ENCODE data around the gene LAGE3. TPM values are rescaled to one million over a fixed set of nuclear protein-coding genes. Genes with fewer than 3 reads are reported as not detected.
A peak's percentile ranks its signal among the peaks of the same experiment; 100 is the strongest.

The LAGE3 gene
- total RNA-seq, 2 experiments from 2014 or later = 49.6 to 51.0 TPM

DNA sequence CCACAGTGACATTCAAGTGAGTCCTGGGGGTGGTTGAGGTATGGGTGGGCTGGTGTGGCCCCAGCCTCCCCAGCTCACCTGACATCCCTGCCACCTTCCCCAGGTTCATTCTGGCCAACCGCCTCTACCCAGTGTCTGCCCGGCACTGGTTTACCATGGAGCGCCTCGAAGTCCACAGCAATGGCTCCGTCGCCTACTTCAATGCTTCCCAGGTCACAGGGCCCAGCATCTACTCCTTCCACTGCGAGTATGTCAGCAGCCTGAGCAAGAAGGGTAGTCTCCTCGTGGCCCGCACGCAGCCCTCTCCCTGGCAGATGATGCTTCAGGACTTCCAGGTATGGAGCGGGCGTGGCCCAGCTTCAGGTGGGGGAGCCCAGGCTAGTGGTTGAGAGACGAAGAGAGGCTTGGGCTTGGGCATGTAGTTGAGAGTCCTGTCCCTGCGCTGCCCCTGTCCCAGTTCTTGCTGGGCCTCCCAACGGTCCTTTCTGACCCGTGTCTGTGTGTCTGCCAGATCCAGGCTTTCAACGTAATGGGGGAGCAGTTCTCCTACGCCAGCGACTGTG, 43.8 kb downstream of the LAGE3 start:
- peaks cover 36% of the 10 kb centered on the region for H3K36me3 Mint-ChIP-seq (ENCODE audit: low read depth)
- H3K4me3 Mint-ChIP-seq = no peak overlapping the region
- H3K27ac Mint-ChIP-seq = peak overlapping the region; percentile 55
- DNase-seq = no peak
- ChIA-PET CTCF (no interaction called here), POLR2A (interaction anchor here (0.8 kb wide), 1 partner anchor 18 kb away, joined by 3 read pairs; no protein-coding TSS in a partner anchor)
- H3K27me3 Mint-ChIP-seq (ENCODE audit: low read depth) = no peaks in the 10 kb centered on the region
- no peak for ATAC-seq
- peaks cover 20% of the 10 kb centered on the region for H3K4me1 Mint-ChIP-seq (ENCODE audit: low read depth)
- no peaks in the 10 kb centered on the region for H3K9me3 Mint-ChIP-seq (ENCODE audit: insufficient read depth)

DNA sequence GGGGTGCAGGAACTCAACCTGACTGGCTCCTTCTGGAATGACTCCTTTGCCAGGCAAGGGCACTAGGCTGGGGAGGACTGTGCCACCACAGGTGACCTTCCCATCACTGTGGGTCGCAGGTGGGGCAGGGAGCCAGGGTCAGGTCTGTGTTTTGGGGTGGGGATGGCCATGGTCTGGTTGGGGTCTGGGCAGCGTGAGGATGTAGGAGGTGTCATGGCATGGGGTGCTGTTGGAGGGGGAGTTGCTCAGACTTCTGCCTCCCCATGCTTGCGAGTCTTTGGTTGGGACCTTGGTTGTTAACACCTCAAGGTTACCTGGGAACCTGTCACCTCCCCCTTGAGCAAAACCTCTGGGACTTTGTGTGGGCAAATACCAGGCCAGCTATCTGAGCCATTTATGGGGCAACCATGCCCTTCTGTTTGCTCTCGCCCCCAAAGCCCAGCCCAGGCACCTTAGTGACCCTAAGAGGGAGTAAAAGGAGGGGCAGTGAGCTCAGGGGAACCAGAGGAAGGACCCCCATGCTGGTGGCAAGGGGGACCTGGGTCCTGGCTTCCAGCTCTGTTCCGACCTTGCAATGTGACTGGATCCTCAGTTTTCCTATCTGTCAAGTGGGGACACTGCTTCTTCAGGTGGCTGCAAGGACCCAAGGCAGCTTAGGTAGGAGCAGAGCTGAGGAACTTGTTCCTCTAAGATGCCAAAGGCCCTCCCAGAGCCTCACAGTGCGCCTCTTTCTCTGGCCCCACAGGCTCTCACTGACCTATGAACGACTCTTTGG, 44.5 kb downstream of the LAGE3 start:
- Mint-ChIP-seq H3K27me3 (ENCODE audit: low read depth) (no peaks in the 10 kb centered on the region), H3K27ac (no peak overlapping the region), H3K4me3 (no peak overlapping the region), H3K9me3 (ENCODE audit: insufficient read depth) (no peaks in the 10 kb centered on the region), H3K4me1 (ENCODE audit: low read depth) (peaks cover 22% of the 10 kb centered on the region), H3K36me3 (ENCODE audit: low read depth) (peaks cover 30% of the 10 kb centered on the region)
- CTCF ChIA-PET = no interaction called here
- ATAC-seq = no peak
- POLR2A ChIA-PET = interaction anchor here (0.8 kb wide), 1 partner anchor 18 kb away, joined by 3 read pairs; no protein-coding TSS in a partner anchor
- no peak for DNase-seq

DNA sequence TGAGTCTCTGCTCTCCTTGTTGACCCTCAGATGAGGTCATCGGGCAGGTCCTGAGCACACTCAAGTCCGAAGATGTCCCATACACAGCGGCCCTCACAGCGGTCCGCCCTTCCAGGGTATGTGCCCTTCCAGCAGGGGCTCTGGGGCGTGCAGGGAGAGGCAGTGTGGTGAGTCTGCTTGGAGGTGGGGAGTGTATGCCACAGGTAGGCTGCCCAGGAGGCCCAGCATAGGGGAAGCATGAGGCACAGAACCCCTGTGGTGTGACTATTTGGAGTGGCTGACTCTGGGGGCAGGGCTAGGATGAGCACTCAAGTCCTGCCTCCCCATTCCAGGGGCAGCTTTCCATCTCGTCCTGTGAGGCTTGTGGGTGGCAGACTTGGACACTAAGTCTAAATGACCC, 45.5 kb downstream of the LAGE3 start:
- DNase-seq (no peak), ATAC-seq (no peak)
- Mint-ChIP-seq H3K27ac (no peak overlapping the region), H3K27me3 (ENCODE audit: low read depth) (no peaks in the 10 kb centered on the region), H3K36me3 (ENCODE audit: low read depth) (peaks cover 27% of the 10 kb centered on the region), H3K4me3 (no peak overlapping the region), H3K4me1 (ENCODE audit: low read depth) (peaks cover 25% of the 10 kb centered on the region), H3K9me3 (ENCODE audit: insufficient read depth) (no peaks in the 10 kb centered on the region)
- ChIA-PET POLR2A (interaction anchor here (0.5 kb wide), 1 partner anchor 114 kb away, joined by 4 read pairs; no protein-coding TSS in a partner anchor), CTCF (no interaction called here)

DNA sequence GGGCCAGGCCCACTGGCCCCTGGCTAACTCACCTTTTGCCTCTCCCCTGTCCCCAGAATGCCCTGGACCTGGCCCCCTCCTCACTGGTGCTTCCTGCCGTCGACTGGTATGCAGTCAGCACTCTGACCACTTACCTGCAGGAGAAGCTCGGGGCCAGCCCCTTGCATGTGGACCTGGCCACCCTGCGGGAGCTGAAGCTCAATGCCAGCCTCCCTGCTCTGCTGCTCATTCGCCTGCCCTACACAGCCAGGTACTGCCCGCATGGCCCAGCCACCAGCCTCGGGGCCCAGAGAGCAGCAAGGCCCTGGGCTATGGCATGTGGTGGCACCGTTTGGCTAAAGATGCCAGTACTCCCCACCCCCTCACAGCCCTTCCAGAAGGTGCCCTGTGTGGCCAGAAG, 46.9 kb downstream of the LAGE3 start:
- H3K36me3 Mint-ChIP-seq (ENCODE audit: low read depth) = peaks cover 22% of the 10 kb centered on the region
- H3K27ac Mint-ChIP-seq = no peak overlapping the region
- POLR2A ChIA-PET = no interaction called here
- no peak overlapping the region for H3K4me3 Mint-ChIP-seq
- ATAC-seq (no peak), DNase-seq (no peak)
- no peaks in the 10 kb centered on the region for H3K9me3 Mint-ChIP-seq (ENCODE audit: insufficient read depth)
- no peaks in the 10 kb centered on the region for H3K27me3 Mint-ChIP-seq (ENCODE audit: low read depth)
- H3K4me1 Mint-ChIP-seq (ENCODE audit: low read depth) = peaks cover 27% of the 10 kb centered on the region
- CTCF ChIA-PET = no interaction called here

DNA sequence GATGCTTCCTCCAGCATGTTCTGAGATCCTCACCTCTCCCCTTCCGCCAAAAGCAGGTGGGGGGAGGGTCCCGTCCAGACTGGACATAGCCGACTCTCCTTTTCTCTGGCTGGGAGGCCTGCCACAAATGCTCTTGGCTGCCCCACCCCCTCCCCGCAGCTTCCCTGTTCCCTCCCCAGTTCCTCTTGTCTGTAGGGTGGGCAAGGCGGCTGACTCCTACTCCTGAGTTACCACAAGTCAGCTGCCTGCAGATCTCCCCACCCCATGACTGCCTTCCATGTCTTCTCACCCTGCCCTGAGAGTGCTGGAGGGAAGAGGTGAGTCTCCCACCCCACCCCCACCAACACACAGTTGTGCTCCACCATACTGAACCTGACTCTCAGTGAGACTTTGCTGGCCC, 47.7 kb downstream of the LAGE3 start:
- Mint-ChIP-seq H3K27ac (no peak overlapping the region), H3K27me3 (ENCODE audit: low read depth) (no peaks in the 10 kb centered on the region), H3K4me3 (no peak overlapping the region), H3K4me1 (ENCODE audit: low read depth) (peaks cover 25% of the 10 kb centered on the region), H3K36me3 (ENCODE audit: low read depth) (peaks cover 22% of the 10 kb centered on the region), H3K9me3 (ENCODE audit: insufficient read depth) (no peaks in the 10 kb centered on the region)
- no peak for DNase-seq
- CTCF ChIA-PET = no interaction called here
- POLR2A ChIA-PET = interaction anchor here (3.8 kb wide), 1 partner anchor 33 kb away, joined by 15 read pairs; the partner anchor contains the start of gene RPL10
- no peak for ATAC-seq

DNA sequence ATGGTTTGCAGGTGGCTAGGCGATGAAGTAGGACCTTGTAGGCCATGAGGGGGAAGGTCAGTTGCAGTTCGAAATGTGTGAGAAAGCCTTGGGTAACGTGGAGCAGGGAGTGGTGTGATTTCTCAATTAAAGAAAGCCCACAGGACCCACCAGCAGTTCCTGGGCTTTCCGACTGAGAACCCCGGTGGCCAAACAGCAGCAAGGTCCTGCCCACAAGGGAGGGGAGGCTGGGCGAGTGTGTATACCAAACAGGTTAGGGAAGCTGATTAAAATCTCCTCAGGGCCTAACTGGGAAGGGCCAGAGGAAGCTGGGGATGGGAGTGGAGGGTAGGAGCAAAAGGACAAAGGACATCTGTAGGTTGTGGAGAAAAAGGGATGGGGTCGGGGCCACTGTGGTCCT, 48.2 kb downstream of the LAGE3 start:
- ATAC-seq = no peak
- peaks cover 22% of the 10 kb centered on the region for H3K4me1 Mint-ChIP-seq (ENCODE audit: low read depth)
- H3K27me3 Mint-ChIP-seq (ENCODE audit: low read depth) = no peaks in the 10 kb centered on the region
- H3K4me3 Mint-ChIP-seq = no peak overlapping the region
- ChIA-PET POLR2A (interaction anchor here (3.8 kb wide), 1 partner anchor 32 kb away, joined by 15 read pairs; the partner anchor contains the start of gene RPL10), CTCF (no interaction called here)
- no peak overlapping the region for H3K27ac Mint-ChIP-seq
- H3K36me3 Mint-ChIP-seq (ENCODE audit: low read depth) = peaks cover 18% of the 10 kb centered on the region
- no peaks in the 10 kb centered on the region for H3K9me3 Mint-ChIP-seq (ENCODE audit: insufficient read depth)
- DNase-seq = no peak

DNA sequence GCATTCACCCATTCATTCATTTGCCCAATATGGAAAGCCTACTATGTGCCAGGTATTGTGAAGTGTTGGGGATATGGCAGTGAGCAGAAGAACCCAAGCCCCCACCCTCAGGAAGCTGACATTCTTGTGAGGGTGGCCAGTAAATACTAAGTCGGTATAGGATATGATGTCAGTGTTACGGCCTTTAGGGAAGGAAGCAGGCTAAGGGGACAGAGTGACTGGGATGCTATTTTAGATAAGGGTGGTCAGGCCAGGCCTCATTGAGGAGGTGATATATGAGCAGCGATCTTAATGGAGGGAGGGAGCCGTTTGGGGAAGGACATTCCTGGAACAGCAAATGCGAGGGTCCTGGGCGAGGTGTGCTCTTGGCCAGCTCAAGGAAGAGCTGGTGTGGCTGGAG, 48.6 kb downstream of the LAGE3 start:
- CTCF ChIA-PET = no interaction called here

DNA sequence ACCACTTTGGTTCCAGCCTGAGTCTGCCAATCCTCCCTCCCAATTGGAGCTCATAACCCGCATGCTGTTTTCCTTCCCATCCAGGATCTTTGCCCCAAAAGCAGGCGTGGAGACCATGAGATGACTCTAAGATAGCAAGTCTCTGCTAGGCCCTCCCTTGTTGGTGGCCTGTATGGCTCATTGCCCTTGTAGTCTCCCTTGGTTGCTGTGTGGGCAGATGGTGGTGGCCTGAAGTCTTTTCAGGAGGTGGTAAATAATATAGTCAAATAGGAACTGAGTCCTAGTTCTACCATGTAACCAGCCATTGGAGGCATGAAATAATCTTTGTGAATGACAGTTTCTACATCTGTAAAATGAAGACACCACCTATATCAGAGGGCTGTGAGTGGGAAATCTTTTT, 49.4 kb downstream of the LAGE3 start:
- H3K27ac Mint-ChIP-seq = peak overlapping the region; percentile 47
- peaks cover 22% of the 10 kb centered on the region for H3K4me1 Mint-ChIP-seq (ENCODE audit: low read depth)
- H3K36me3 Mint-ChIP-seq (ENCODE audit: low read depth) = peaks cover 13% of the 10 kb centered on the region
- no peaks in the 10 kb centered on the region for H3K9me3 Mint-ChIP-seq (ENCODE audit: insufficient read depth)
- H3K27me3 Mint-ChIP-seq (ENCODE audit: low read depth) = no peaks in the 10 kb centered on the region
- CTCF ChIA-PET = no interaction called here
- POLR2A ChIA-PET = interaction anchor here (3.2 to 3.8 kb wide), 2 partner anchors 18 to 31 kb away, joined by 15 to 17 read pairs; partner anchors contain the start of genes RPL10 and TAFAZZIN
- peak overlapping the region; percentile 77 for H3K4me3 Mint-ChIP-seq
- ATAC-seq = no peak
- no peak for DNase-seq

More for the DNA sequence above, 48.6 kb downstream of the LAGE3 start:
- Mint-ChIP-seq H3K27me3 (ENCODE audit: low read depth) (no peaks in the 10 kb centered on the region), H3K27ac (no peak overlapping the region), H3K4me3 (no peak overlapping the region), H3K9me3 (ENCODE audit: insufficient read depth) (no peaks in the 10 kb centered on the region), H3K4me1 (ENCODE audit: low read depth) (peaks cover 22% of the 10 kb centered on the region), H3K36me3 (ENCODE audit: low read depth) (peaks cover 13% of the 10 kb centered on the region)
- POLR2A ChIA-PET = interaction anchor here (3.8 kb wide), 1 partner anchor 32 kb away, joined by 15 read pairs; the partner anchor contains the start of gene RPL10
- ATAC-seq (no peak), DNase-seq (no peak)

DNA sequence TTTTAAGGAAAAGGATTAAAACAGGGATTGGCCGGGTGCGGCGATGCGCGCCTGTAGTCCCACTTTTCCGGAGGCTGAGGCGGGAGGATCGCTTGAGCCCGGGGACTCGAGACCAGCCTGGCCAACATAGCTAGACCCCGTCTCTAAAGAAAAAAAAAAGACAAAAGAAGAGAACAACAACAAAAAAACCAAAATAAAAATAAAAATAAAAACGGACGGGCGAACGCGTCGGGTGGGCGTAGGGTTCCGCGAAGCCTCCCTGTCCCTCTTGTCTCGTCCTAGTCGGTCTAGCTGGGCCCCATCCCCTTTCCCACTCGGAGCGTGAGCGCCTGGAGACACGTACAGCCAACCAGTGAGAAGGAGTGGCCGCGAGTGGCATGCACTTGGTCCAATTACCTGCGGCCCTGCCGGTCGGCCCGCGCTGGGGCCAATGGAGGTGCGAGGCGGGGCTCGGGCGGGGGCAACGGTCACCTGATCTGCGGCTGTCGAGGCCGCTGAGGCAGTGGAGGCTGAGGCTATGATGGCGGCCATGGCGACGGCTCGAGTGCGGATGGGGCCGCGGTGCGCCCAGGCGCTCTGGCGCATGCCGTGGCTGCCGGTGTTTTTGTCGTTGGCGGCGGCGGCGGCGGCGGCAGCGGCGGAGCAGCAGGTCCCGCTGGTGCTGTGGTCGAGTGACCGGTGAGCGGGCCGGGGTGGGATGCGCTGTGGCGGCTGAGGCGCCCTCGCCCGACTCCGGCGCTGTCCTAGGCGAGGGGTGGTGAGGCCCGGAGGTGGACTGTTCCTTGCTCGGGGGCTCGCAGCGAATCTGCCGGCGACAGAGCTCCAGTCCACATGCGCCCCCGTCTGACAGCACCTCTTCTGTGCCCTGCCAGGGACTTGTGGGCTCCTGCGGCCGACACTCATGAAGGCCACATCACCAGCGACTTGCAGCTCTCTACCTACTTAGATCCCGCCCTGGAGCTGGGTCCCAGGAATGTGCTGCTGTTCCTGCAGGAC, 50.6 kb downstream of the LAGE3 start, which contains the start of gene ATP6AP1:
TSS of gene ATP6AP1 (plus strand) at position 502 of the 996 bp plus-strand sequence. CDS start at position 518, 16 bp downstream.
- Mint-ChIP-seq H3K9me3 (ENCODE audit: insufficient read depth) (no peaks in the 10 kb centered on the region), H3K27ac (peak within 1 kb of the TSS; percentile 74), H3K27me3 (ENCODE audit: low read depth) (no peaks in the 10 kb centered on the region), H3K4me1 (ENCODE audit: low read depth) (peaks cover 30% of the 10 kb centered on the region), H3K4me3 (peak within 1 kb of the TSS; percentile 77), H3K36me3 (ENCODE audit: low read depth) (peaks cover 9% of the 10 kb centered on the region)
- DNase-seq (peak; percentile 92), ATAC-seq (peak; percentile 99)
- ChIA-PET POLR2A (interaction anchor here (0.5 to 3.8 kb wide), 7 partner anchors 15 to 97 kb away, joined by 3 to 17 read pairs (median 3); partner anchors contain the start of genes FAM50A, RPL10 and TAFAZZIN), CTCF (interaction anchor here (0.7 kb wide), 1 partner anchor 55 kb away, joined by 3 read pairs; no protein-coding TSS in a partner anchor)

Measured in activated CD8-positive, alpha-beta T cell treated with anti-CD3 and anti-CD28 coated beads, Interleukin-2, amount 10 ng/mL, durations not matched to agents 7 days and 5 days (primary cell).